ENCODE data around the gene NOTCH3. TPM values are rescaled to one million over a fixed set of nuclear protein-coding genes. Genes with fewer than 3 reads are reported as not detected.
A peak's percentile ranks its signal among the peaks of the same experiment; 100 is the strongest.

Gene NOTCH3
- 33.0 TPM for polyA plus RNA-seq (2013, experiment 1 of 2)
- polyA plus RNA-seq (2013, experiment 2 of 2) = 33.5 TPM

DNA sequence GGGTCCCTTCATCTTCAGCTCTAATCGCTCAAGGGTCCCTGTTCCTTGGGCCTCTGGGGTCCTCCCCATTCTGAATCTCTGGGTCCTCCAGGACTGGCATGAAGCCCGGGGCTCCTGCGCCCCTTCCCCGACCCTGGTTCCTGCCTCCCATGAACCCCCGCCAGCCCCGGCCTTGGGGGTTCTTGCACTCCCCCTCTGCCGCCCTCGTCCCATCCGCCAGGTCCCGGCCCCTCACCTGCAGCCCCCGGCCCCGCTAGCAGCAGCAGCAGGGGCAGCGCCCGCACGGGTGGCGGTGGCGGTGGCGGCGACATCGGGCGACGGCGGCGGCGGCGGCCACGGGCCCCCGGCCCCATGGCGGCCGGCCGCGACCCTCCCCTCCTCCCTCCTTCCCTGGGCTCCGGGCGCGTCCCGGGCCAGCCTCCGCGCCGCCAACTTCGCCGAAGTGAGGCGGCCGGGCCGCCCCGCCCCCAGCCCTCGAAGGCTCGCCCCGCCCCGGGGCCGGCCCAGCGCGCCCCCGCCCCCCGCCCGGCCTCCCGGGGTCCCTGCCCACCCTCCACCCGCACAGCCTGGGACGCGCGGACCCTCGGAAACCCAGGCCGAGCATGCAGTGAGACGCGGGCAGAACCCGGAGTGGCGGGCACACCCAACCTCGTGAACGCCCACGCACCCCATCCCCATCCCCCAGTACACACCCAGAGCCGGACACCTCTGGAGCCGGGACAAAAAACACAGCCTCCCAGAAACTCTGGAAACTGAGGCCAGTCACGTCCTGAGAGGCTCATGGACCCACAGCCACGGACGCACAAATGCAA lies at the start of gene NOTCH3:
TSS of gene NOTCH3 (minus strand) at position 443 of the 812 bp plus-strand sequence. CDS start at position 353, 90 bp downstream.
- peak; percentile 51 for DNase-seq (ENCODE audit: low spot score)
- Histone ChIP-seq H2BK15ac (ENCODE audit: low read length) (peak within 1 kb of the TSS; percentile 96), H3K4me2 (ENCODE audit: insufficient read depth, low read length, poor library complexity, severe bottlenecking) (peak within 1 kb of the TSS; percentile 75), H3K9ac (ENCODE audit: low read depth, low read length, poor library complexity) (peak within 1 kb of the TSS; percentile 89), H4K91ac (ENCODE audit: low read depth, low read length, poor library complexity) (peak within 1 kb of the TSS; percentile 53), H2BK5ac (ENCODE audit: low read length) (peak within 1 kb of the TSS; percentile 97), H2AK5ac (ENCODE audit: low read depth, low read length) (peak within 1 kb of the TSS; percentile 82), H4K8ac (ENCODE audit: low read depth, low read length) (no peak within 1 kb of the TSS), H3K23ac (ENCODE audit: low read depth, low read length, poor library complexity) (peak within 1 kb of the TSS; percentile 44), H3K14ac (ENCODE audit: low read length) (peak within 1 kb of the TSS; percentile 82), H3K18ac (ENCODE audit: low read length) (peak within 1 kb of the TSS; percentile 96), H2AFZ (ENCODE audit: low read length) (peak within 1 kb of the TSS; percentile 91), H2BK12ac (ENCODE audit: low read length) (peak within 1 kb of the TSS; percentile 73), H3K4me3 (ENCODE audit: low read length in 2 of 2) (peak within 1 kb of the TSS; percentile 77 to 88), H3K4ac (ENCODE audit: low read length) (peak within 1 kb of the TSS; percentile 84), H3K27ac (replicated peaks; ENCODE audit: low read length) (peak within 1 kb of the TSS; percentile 59), H3K79me1 (ENCODE audit: low read depth, low read length) (peaks cover 13% of the 10 kb centered on the region), H3K4me1 (ENCODE audit: control insufficient read depth in 2 of 2, insufficient read depth in 1 of 2, low read depth in 1 of 2, low read length in 2 of 2) (peaks cover 7 to 11% of the 10 kb centered on the region in 2 donors), H2BK120ac (ENCODE audit: low read depth, low read length) (no peak within 1 kb of the TSS), H3K36me3 (replicated peaks in 1 of 2; ENCODE audit: control insufficient read depth in 2 of 2, insufficient read depth in 2 of 2, low read length in 2 of 2) (peaks cover 14 to 33% of the 10 kb centered on the region in 2 donors), H3K27me3 (ENCODE audit: control insufficient read depth in 3 of 3, insufficient read depth in 3 of 3, low read depth in 1 of 3, low read length in 3 of 3) (no peaks in the 10 kb centered on the region), H3K9me3 (replicated peaks in 1 of 2; ENCODE audit: control insufficient read depth in 2 of 2, insufficient read depth in 1 of 2, low read depth in 1 of 2, low read length in 2 of 2) (peaks cover 0 to 5% of the 10 kb centered on the region in 2 donors)
- no CpG with 5 or more reads among the region's 74 CpGs for WGBS, 2 donors (ENCODE audit: extremely low coverage in 2 of 2, insufficient read length in 2 of 2, insufficient replicate concordance in 1 of 2)

DNA sequence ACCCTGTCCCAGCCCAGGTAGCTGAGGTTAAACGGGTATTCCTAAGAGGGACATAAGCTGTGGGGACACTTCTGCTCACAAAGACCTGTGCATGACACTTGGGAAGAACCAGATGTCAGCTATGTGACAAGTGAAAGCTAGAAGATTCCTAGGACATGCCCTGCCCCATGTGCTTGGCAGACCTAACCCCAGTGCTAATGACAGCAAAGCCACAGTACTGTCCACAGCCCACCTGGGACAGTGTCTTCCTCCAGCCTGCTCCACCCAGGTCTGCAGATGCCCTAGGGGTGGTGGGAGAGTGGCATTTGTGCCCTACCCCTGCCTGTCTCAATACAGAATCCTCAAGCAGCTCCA lies 49.8 kb upstream of the NOTCH3 start:
- Histone ChIP-seq H3K27me3 (ENCODE audit: control insufficient read depth in 3 of 3, insufficient read depth in 3 of 3, low read depth in 1 of 3, low read length in 3 of 3) (no peaks in the 10 kb centered on the region), H3K9me3 (replicated peaks in 1 of 2; ENCODE audit: control insufficient read depth in 2 of 2, insufficient read depth in 1 of 2, low read depth in 1 of 2, low read length in 2 of 2) (no peaks in the 10 kb centered on the region), H4K8ac (ENCODE audit: low read depth, low read length) (no peak overlapping the region), H3K36me3 (replicated peaks in 1 of 2; ENCODE audit: control insufficient read depth in 2 of 2, insufficient read depth in 2 of 2, low read length in 2 of 2) (peaks cover 64 to 98% of the 10 kb centered on the region in 2 donors), H3K18ac (ENCODE audit: low read length) (peak overlapping the region; percentile 86), H3K79me1 (ENCODE audit: low read depth, low read length) (peaks cover 17% of the 10 kb centered on the region), H3K4me2 (ENCODE audit: insufficient read depth, low read length, poor library complexity, severe bottlenecking) (no peak overlapping the region), H3K4me1 (ENCODE audit: control insufficient read depth in 2 of 2, insufficient read depth in 1 of 2, low read depth in 1 of 2, low read length in 2 of 2) (peaks cover 0 to 26% of the 10 kb centered on the region in 2 donors), H3K9ac (ENCODE audit: low read depth, low read length, poor library complexity) (peak overlapping the region; percentile 18), H2BK12ac (ENCODE audit: low read length) (no peak overlapping the region), H3K4ac (ENCODE audit: low read length) (no peak overlapping the region), H3K4me3 (ENCODE audit: low read length in 2 of 2) (no peak overlapping the region), H2BK120ac (ENCODE audit: low read depth, low read length) (no peak overlapping the region), H4K91ac (ENCODE audit: low read depth, low read length, poor library complexity) (no peak overlapping the region), H3K23ac (ENCODE audit: low read depth, low read length, poor library complexity) (peak overlapping the region; percentile 77), H2AFZ (ENCODE audit: low read length) (no peak overlapping the region), H3K14ac (ENCODE audit: low read length) (no peak overlapping the region), H3K27ac (replicated peaks; ENCODE audit: low read length) (no peak overlapping the region), H2BK15ac (ENCODE audit: low read length) (no peak overlapping the region), H2BK5ac (ENCODE audit: low read length) (no peak overlapping the region), H2AK5ac (ENCODE audit: low read depth, low read length) (no peak overlapping the region)
- no CpG with 5 or more reads among the region's 1 CpG for WGBS, 2 donors (ENCODE audit: extremely low coverage in 2 of 2, insufficient read length in 2 of 2, insufficient replicate concordance in 1 of 2)
- no peak for DNase-seq (ENCODE audit: low spot score)

DNA sequence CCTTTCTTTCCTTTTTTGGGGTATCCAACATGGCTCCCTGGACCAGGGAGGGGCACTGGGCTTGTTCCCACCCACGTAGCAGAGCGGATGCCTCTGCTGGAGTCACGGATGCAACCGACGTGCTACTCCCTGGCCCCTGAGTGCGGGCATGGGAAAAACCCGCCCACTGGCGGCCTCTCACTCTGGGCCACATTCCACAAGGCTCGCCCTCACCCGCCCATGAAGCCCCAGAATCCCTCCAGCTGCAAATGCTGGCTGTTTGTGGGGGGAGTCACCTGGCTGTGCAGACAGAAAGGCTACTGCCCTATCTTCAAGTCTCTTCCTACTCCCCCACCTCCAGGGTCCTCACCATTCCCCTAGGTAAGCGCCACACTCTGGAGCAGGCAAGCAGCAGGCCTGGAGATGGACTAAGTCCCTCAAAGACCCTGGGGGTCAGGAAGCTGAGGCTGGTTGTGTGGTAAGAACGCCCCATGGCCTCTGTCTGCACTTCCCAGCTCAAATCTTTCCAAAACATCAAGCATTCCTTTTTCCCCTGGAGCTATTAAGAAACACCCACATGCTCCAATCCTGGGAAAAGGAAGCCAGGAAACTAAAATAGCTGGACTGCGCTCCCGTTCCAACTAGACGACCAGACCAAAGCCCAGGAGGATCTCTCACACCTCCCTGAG lies 49.3 kb upstream of the NOTCH3 start:
- Histone ChIP-seq H3K18ac (ENCODE audit: low read length) (no peak overlapping the region), H3K4me2 (ENCODE audit: insufficient read depth, low read length, poor library complexity, severe bottlenecking) (no peak overlapping the region), H3K27ac (replicated peaks; ENCODE audit: low read length) (peak overlapping the region; percentile 28), H2BK12ac (ENCODE audit: low read length) (no peak overlapping the region), H2BK120ac (ENCODE audit: low read depth, low read length) (no peak overlapping the region), H2BK5ac (ENCODE audit: low read length) (no peak overlapping the region), H3K4ac (ENCODE audit: low read length) (no peak overlapping the region), H4K8ac (ENCODE audit: low read depth, low read length) (no peak overlapping the region), H2BK15ac (ENCODE audit: low read length) (no peak overlapping the region), H3K79me1 (ENCODE audit: low read depth, low read length) (peaks cover 17% of the 10 kb centered on the region), H3K9me3 (replicated peaks in 1 of 2; ENCODE audit: control insufficient read depth in 2 of 2, insufficient read depth in 1 of 2, low read depth in 1 of 2, low read length in 2 of 2) (no peaks in the 10 kb centered on the region), H3K27me3 (ENCODE audit: control insufficient read depth in 3 of 3, insufficient read depth in 3 of 3, low read depth in 1 of 3, low read length in 3 of 3) (no peaks in the 10 kb centered on the region), H2AFZ (ENCODE audit: low read length) (no peak overlapping the region), H4K91ac (ENCODE audit: low read depth, low read length, poor library complexity) (no peak overlapping the region), H3K9ac (ENCODE audit: low read depth, low read length, poor library complexity) (no peak overlapping the region), H3K36me3 (replicated peaks in 1 of 2; ENCODE audit: control insufficient read depth in 2 of 2, insufficient read depth in 2 of 2, low read length in 2 of 2) (peaks cover 64 to 98% of the 10 kb centered on the region in 2 donors), H3K23ac (ENCODE audit: low read depth, low read length, poor library complexity) (no peak overlapping the region), H3K14ac (ENCODE audit: low read length) (peak overlapping the region; percentile 31), H2AK5ac (ENCODE audit: low read depth, low read length) (no peak overlapping the region), H3K4me1 (ENCODE audit: control insufficient read depth in 2 of 2, insufficient read depth in 1 of 2, low read depth in 1 of 2, low read length in 2 of 2) (peaks cover 0 to 26% of the 10 kb centered on the region in 2 donors), H3K4me3 (ENCODE audit: low read length in 2 of 2) (no peak overlapping the region)
- no peak for DNase-seq (ENCODE audit: low spot score)
- WGBS, 2 donors (ENCODE audit: extremely low coverage in 2 of 2, insufficient read length in 2 of 2, insufficient replicate concordance in 1 of 2) = no CpG with 5 or more reads among the region's 15 CpGs

DNA sequence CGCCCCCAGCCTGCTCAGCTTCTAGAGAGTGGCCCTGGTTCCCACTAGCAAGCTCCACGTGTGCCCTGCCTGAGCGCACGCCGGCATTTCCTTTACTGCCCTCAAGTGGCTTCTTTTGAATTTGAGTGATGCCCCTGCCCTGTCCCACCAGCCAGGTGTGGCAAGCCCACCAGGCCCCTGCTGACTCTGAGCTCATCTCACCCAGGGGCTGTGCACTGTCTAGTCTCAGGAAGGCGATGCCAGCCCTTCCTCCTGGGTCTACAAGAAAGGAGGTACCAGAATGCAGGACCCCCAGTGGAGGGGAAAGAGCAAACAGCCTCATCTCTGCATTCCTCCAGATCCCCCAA lies 48.7 kb upstream of the NOTCH3 start:
- H2BK120ac ChIP-seq (ENCODE audit: low read depth, low read length) = no peak overlapping the region
- no peak for DNase-seq (ENCODE audit: low spot score)
- peak overlapping the region; percentile 27 for H2BK5ac ChIP-seq (ENCODE audit: low read length)
- no peak overlapping the region for H3K4me3 ChIP-seq (ENCODE audit: low read length in 2 of 2)
- H3K9me3 ChIP-seq (replicated peaks in 1 of 2; ENCODE audit: control insufficient read depth in 2 of 2, insufficient read depth in 1 of 2, low read depth in 1 of 2, low read length in 2 of 2) = no peaks in the 10 kb centered on the region
- peaks cover 0 to 26% of the 10 kb centered on the region in 2 donors for H3K4me1 ChIP-seq (ENCODE audit: control insufficient read depth in 2 of 2, insufficient read depth in 1 of 2, low read depth in 1 of 2, low read length in 2 of 2)
- no peak overlapping the region for H4K8ac ChIP-seq (ENCODE audit: low read depth, low read length)
- no peak overlapping the region for H2AK5ac ChIP-seq (ENCODE audit: low read depth, low read length)
- no peak overlapping the region for H2BK12ac ChIP-seq (ENCODE audit: low read length)
- peaks cover 64 to 98% of the 10 kb centered on the region in 2 donors for H3K36me3 ChIP-seq (replicated peaks in 1 of 2; ENCODE audit: control insufficient read depth in 2 of 2, insufficient read depth in 2 of 2, low read length in 2 of 2)
- no peak overlapping the region for H3K9ac ChIP-seq (ENCODE audit: low read depth, low read length, poor library complexity)
- H3K27ac ChIP-seq (replicated peaks; ENCODE audit: low read length) = peak overlapping the region; percentile 17
- H3K27me3 ChIP-seq (ENCODE audit: control insufficient read depth in 3 of 3, insufficient read depth in 3 of 3, low read depth in 1 of 3, low read length in 3 of 3) = no peaks in the 10 kb centered on the region
- WGBS, 2 donors (ENCODE audit: extremely low coverage in 2 of 2, insufficient read length in 2 of 2, insufficient replicate concordance in 1 of 2) = no CpG with 5 or more reads among the region's 6 CpGs
- peaks cover 17% of the 10 kb centered on the region for H3K79me1 ChIP-seq (ENCODE audit: low read depth, low read length)
- H3K23ac ChIP-seq (ENCODE audit: low read depth, low read length, poor library complexity) = no peak overlapping the region
- H3K4ac ChIP-seq (ENCODE audit: low read length) = no peak overlapping the region
- no peak overlapping the region for H3K18ac ChIP-seq (ENCODE audit: low read length)
- peak overlapping the region; percentile 16 for H4K91ac ChIP-seq (ENCODE audit: low read depth, low read length, poor library complexity)
- H3K4me2 ChIP-seq (ENCODE audit: insufficient read depth, low read length, poor library complexity, severe bottlenecking) = no peak overlapping the region
- no peak overlapping the region for H2AFZ ChIP-seq (ENCODE audit: low read length)
- no peak overlapping the region for H3K14ac ChIP-seq (ENCODE audit: low read length)
- H2BK15ac ChIP-seq (ENCODE audit: low read length) = no peak overlapping the region
